WTC11 (cell line): ENCODE data around the gene LTF. TPM values are rescaled to one million over a fixed set of nuclear protein-coding genes. Genes with fewer than 3 reads are reported as not detected.

Source experiments
- ATAC-seq: fragments of 200-7000 bp; cut with Tn5 transposase; 2 replicates; pipeline ENCODE4 v1.10.0; 2021; ENCODE audit warnings: mild to moderate bottlenecking, moderate library complexity
- CTCF ChIA-PET: fragments of 300-600 bp; sonication (Branson Sonifier 250); formaldehyde crosslinking; loops from one replicate; lab custom pipeline; 2021; ENCODE audit warnings: antibody characterized with exemption; lab: Charles Lee
- POLR2A ChIA-PET: fragments of 350-600 bp; sonication (Branson Sonifier 250); formaldehyde crosslinking; loops from one replicate; lab custom pipeline; 2021; ENCODE audit warnings: antibody characterized with exemption; lab: Charles Lee
- DNase-seq: peaks from one replicate; pipeline ENCODE4 v3.0.0; 2021; ENCODE audit warnings: low spot score
- H3K27ac Mint-ChIP-seq: 2 replicates; pipeline ENCODE4 v1.8.0; 2021; ENCODE audit warnings: mixed read lengths
- H3K27me3 Mint-ChIP-seq: 2 replicates; pipeline ENCODE4 v1.8.0; 2021; ENCODE audit warnings: low read depth, mild to moderate bottlenecking, moderate library complexity, mixed read lengths
- H3K36me3 Mint-ChIP-seq: 2 replicates; pipeline ENCODE4 v1.8.0; 2021; ENCODE audit warnings: mixed read lengths
- H3K4me1 Mint-ChIP-seq: 2 replicates; pipeline ENCODE4 v1.8.0; 2022; ENCODE audit warnings: mixed read lengths
- H3K4me3 Mint-ChIP-seq: 2 replicates; pipeline ENCODE4 v1.8.0; 2021; ENCODE audit warnings: mild to moderate bottlenecking, moderate library complexity, mixed read lengths
- H3K9me3 Mint-ChIP-seq: 2 replicates; pipeline ENCODE4 v1.8.0; 2021; ENCODE audit warnings: mixed read lengths
- AR ChIP-seq: fragments of 250-450 bp; sonication (Bioruptor Pico); IDR thresholded peaks from 2 replicates; pipeline ENCODE4 v1.9.0; 2021; ENCODE audit warnings: mild to moderate bottlenecking
- ATF3 ChIP-seq: sonication (generic); formaldehyde crosslinking; conservative IDR thresholded peaks from 2 replicates; pipeline ENCODE4 v1.8.1; 2022; ENCODE audit warnings: mild to moderate bottlenecking, missing genetic modification reagents
- E2F4 ChIP-seq: sonication (generic); formaldehyde crosslinking; IDR thresholded peaks from 2 replicates; pipeline ENCODE4 v1.8.1; 2022; ENCODE audit warnings: low read depth, mild to moderate bottlenecking, moderate library complexity, missing genetic modification reagents, borderline replicate concordance
- ETV6 ChIP-seq: sonication (generic); formaldehyde crosslinking; IDR thresholded peaks from 2 replicates; pipeline ENCODE4 v1.8.1; 2022; ENCODE audit warnings: mild to moderate bottlenecking, missing genetic modification reagents
- IRF2 ChIP-seq: sonication (generic); formaldehyde crosslinking; IDR thresholded peaks from 2 replicates; pipeline ENCODE4 v1.8.0; 2022; ENCODE audit warnings: low read depth, missing genetic modification reagents, borderline replicate concordance
- NFATC4 ChIP-seq: fragments of 250-450 bp; sonication (Bioruptor Pico); IDR thresholded peaks from 2 replicates; pipeline ENCODE4 v1.9.0; 2021; ENCODE audit warnings: mild to moderate bottlenecking
- SMAD4 ChIP-seq: sonication (generic); formaldehyde crosslinking; IDR thresholded peaks from 2 replicates; pipeline ENCODE4 v1.8.0; 2022; ENCODE audit warnings: mild to moderate bottlenecking, missing genetic modification reagents
- ZBTB21 ChIP-seq: sonication (generic); formaldehyde crosslinking; IDR thresholded peaks from 2 replicates; pipeline ENCODE4 v1.8.1; 2023; ENCODE audit warnings: mild to moderate bottlenecking, missing genetic modification reagents, borderline replicate concordance
- ZNF121 ChIP-seq: sonication (generic); formaldehyde crosslinking; IDR thresholded peaks from 2 replicates; pipeline ENCODE4 v1.8.0; 2023; ENCODE audit warnings: missing genetic modification reagents
- ZNF416 ChIP-seq: fragments of 250-450 bp; sonication (Bioruptor Pico); IDR thresholded peaks from 2 replicates; pipeline ENCODE4 v1.9.0; 2021; ENCODE audit warnings: mild to moderate bottlenecking, inconsistent platforms
- ZNF512 ChIP-seq: sonication (generic); formaldehyde crosslinking; IDR thresholded peaks from 2 replicates; pipeline ENCODE4 v1.8.1; 2022; ENCODE audit warnings: missing genetic modification reagents, borderline replicate concordance
- total RNA-seq: library from RNA; stranded (reverse); gene quantifications from 3 replicates; pipeline ENCODE4 v1.2.3, GENCODE V29; 2021
- TF ChIP-seq, protein P1 (sequence below): sonication (generic); formaldehyde crosslinking; IDR thresholded peaks from 2 replicates; pipeline ENCODE4 v1.8.0; 2022; ENCODE audit warnings: missing genetic modification reagents

The LTF gene
- total RNA-seq, 1 experiment from 2014 or later: 0.22 TPM

- TF ChIP-seq ZNF512 (CRISPR knock-in tag) (no peak), ZBTB21 (CRISPR knock-in tag) (no peak)
These were observed 26.7 kb upstream of the LTF start (continued) for GRCh38 chr3:46491089-46492070.

DNA sequence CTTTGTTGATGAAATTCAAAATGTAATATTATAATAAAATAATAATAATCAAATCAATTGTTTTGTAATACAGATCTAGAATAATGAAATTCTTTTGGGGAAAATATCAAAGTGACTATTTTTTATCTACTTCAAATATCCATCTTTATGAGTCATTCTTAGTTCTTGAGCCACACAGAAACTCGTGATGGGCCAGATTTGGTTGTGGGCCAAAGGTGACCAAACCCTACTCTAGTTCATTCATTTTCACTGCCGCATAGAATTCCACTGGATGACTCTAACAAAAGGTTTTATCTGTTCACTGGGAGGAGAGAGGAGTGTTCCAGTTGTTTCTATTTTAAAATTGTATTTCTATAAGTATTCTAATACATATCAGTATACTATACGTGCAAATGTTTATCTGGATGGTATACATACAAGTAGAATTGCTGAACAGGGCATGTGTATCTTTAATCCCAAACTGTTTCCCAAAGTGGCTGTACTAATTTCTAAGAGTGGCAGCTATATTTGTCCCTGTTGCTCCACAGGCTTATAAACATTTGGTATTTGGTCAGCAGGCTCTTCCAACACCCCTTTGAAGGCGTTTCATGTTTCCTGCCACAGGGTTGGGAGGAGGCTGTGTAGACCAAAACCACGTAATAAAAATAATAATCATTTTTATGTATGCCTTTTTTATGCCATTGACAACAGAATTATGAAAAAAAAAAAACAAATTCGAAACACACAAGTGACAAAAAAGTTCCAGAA lies 25.8 kb upstream of the LTF start:
- peaks cover 13% of the 10 kb centered on the region for H3K36me3 Mint-ChIP-seq
- no peak overlapping the region for H3K4me3 Mint-ChIP-seq
- no peak for DNase-seq
- H3K9me3 Mint-ChIP-seq: peaks cover 8% of the 10 kb centered on the region
- TF ChIP-seq NFATC4 (CRISPR knock-in tag): no peak
- no peak for TF ChIP-seq IRF2 (CRISPR knock-in tag)
- no peak for TF ChIP-seq AR (CRISPR knock-in tag)
- TF ChIP-seq, protein P1, sequence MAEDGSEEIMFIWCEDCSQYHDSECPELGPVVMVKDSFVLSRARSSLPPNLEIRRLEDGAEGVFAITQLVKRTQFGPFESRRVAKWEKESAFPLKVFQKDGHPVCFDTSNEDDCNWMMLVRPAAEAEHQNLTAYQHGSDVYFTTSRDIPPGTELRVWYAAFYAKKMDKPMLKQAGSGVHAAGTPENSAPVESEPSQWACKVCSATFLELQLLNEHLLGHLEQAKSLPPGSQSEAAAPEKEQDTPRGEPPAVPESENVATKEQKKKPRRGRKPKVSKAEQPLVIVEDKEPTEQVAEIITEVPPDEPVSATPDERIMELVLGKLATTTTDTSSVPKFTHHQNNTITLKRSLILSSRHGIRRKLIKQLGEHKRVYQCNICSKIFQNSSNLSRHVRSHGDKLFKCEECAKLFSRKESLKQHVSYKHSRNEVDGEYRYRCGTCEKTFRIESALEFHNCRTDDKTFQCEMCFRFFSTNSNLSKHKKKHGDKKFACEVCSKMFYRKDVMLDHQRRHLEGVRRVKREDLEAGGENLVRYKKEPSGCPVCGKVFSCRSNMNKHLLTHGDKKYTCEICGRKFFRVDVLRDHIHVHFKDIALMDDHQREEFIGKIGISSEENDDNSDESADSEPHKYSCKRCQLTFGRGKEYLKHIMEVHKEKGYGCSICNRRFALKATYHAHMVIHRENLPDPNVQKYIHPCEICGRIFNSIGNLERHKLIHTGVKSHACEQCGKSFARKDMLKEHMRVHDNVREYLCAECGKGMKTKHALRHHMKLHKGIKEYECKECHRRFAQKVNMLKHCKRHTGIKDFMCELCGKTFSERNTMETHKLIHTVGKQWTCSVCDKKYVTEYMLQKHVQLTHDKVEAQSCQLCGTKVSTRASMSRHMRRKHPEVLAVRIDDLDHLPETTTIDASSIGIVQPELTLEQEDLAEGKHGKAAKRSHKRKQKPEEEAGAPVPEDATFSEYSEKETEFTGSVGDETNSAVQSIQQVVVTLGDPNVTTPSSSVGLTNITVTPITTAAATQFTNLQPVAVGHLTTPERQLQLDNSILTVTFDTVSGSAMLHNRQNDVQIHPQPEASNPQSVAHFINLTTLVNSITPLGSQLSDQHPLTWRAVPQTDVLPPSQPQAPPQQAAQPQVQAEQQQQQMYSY (CRISPR knock-in tag): no peak
- TF ChIP-seq SMAD4: no peak
- no peak for TF ChIP-seq ATF3 (CRISPR knock-in tag)
- TF ChIP-seq ZNF121 (CRISPR knock-in tag): no peak
- no peak for TF ChIP-seq ZNF416 (CRISPR knock-in tag)
- TF ChIP-seq, all 79 proteins: peak for 0
- Mint-ChIP-seq H3K27ac (no peak overlapping the region), H3K27me3 (peaks cover 12% of the 10 kb centered on the region), H3K4me1 (peaks cover 25% of the 10 kb centered on the region)
- no peak for ATAC-seq
- POLR2A ChIA-PET: interaction anchor here (2.2 kb wide), 1 partner anchor 95 kb away, joined by 8 read pairs; no protein-coding TSS in a partner anchor
- CTCF ChIA-PET: interaction anchor here (2.2 to 4.0 kb wide), 4 partner anchors 52 to 173 kb away, joined by 14 to 99 read pairs (median 36); a partner anchor contains a TSS

DNA sequence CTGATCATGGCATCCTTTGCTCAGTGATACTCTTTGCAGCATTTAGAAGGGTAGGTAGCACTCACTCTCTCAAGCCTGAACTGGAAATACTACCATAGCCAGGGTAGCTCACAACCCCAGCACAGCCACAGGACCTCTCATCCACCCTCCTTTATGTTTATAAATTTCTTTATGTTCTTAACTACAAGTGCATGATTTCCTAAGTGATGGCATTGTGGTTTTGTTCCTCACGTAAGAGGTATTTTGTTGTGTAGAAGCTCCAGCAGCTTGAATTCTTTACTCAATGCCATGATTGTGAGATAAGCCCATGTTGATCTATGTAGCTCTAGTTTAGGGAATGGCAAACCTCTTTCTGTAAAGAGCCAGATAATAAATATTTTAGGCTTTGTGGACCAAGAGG lies 25.2 kb upstream of the LTF start:
- ChIA-PET CTCF (interaction anchor here (1.0 to 4.0 kb wide), 15 partner anchors 16 to 359 kb away, joined by 3 to 99 read pairs (median 14); partner anchors contain the start of gene LRRC2), POLR2A (interaction anchor here (1.2 to 2.2 kb wide), 2 partner anchors 49 to 95 kb away, joined by 3 to 8 read pairs; no protein-coding TSS in a partner anchor)
- Mint-ChIP-seq H3K27me3 (peaks cover 12% of the 10 kb centered on the region), H3K27ac (no peak overlapping the region), H3K36me3 (peaks cover 13% of the 10 kb centered on the region), H3K9me3 (peaks cover 8% of the 10 kb centered on the region), H3K4me3 (no peak overlapping the region), H3K4me1 (peaks cover 27% of the 10 kb centered on the region)
- DNase-seq (no peak), ATAC-seq (no peak)
- TF ChIP-seq E2F4 (CRISPR knock-in tag) (no peak), ETV6 (CRISPR knock-in tag) (no peak)
- TF ChIP-seq, protein P1 (CRISPR knock-in tag): no peak
